ENCODE measurements around the gene AKAP7. TPM values are rescaled to one million over a fixed set of nuclear protein-coding genes. Genes with fewer than 3 reads are reported as not detected.

AKAP7 gene
- total and polyA plus RNA-seq, 2 donors (not counting 1 experiment from before 2014, with no cell fraction given): 6.3 to 10.8 TPM

DNA sequence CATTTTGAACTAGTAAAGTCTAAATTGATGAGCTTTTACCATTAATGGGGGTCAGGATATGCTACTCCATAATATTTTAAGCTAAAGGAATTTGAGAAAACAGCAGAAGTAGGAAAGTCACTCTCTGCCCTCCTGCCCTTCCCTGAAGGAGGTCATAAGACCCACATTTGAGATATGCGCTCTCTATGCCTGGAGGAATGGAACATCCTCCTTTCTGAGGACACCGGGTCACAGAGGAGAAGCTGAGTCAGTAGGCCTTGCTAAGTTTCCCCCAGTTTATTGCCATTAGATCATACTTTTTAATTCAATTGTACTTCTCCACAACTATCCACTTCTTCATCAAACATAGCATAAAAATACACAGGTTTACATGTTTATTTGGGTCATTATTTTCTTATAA is 40.3 kb downstream of the AKAP7 start:
- Mint-ChIP-seq H3K4me1 (no peaks in the 10 kb centered on the region), H3K27ac (no peak overlapping the region), H3K9me3 (ENCODE audit: insufficient read depth) (no peaks in the 10 kb centered on the region), H3K4me3 (no peak overlapping the region), H3K27me3 (no peaks in the 10 kb centered on the region)
- no peaks in the 10 kb centered on the region for H4K20me1 ChIP-seq (ENCODE audit: control insufficient read depth, insufficient read depth, low read length, poor library complexity, severe bottlenecking)
- H3K27ac ChIP-seq (ENCODE audit: low read length in 2 of 2): no peak overlapping the region
- no peak overlapping the region for H3K4me3 ChIP-seq (ENCODE audit: control extremely low read depth in 1 of 5, extremely low read depth in 1 of 5, insufficient read depth in 1 of 5, low read depth in 2 of 5, low read length in 4 of 5)
- no peaks in the 10 kb centered on the region for H3K27me3 ChIP-seq (replicated peaks in 1 of 4; ENCODE audit: control extremely low read depth in 1 of 4, control insufficient read depth in 3 of 4, insufficient read depth in 4 of 4, low read length in 3 of 4)
- intact Hi-C loops (cut with micrococcal nuclease): no loop called here
- no peak overlapping the region for H2AFZ ChIP-seq (ENCODE audit: insufficient read depth, low read depth, low read length, poor library complexity, severe bottlenecking)
- POLR2A ChIA-PET: no interaction called here
- H3K4me2 ChIP-seq (replicated peaks; ENCODE audit: low read depth, low read length, poor library complexity, severe bottlenecking): no peak overlapping the region
- no peak for DNase-seq
- H3K79me2 ChIP-seq (ENCODE audit: control insufficient read depth, insufficient read depth, low read length): no peaks in the 10 kb centered on the region
- H3K9me3 ChIP-seq (ENCODE audit: control extremely low read depth in 1 of 3, control insufficient read depth in 2 of 3, insufficient read depth in 1 of 3, low read length in 2 of 3): no peaks in the 10 kb centered on the region
- CTCF ChIA-PET: interaction anchor here (1.0 to 1.5 kb wide), 2 partner anchors 9 to 358 kb away, joined by 3 read pairs; no protein-coding TSS in a partner anchor
- H3K36me3 ChIP-seq (replicated peaks in 1 of 2; ENCODE audit: control extremely low read depth in 1 of 2, control insufficient read depth in 1 of 2, extremely low read depth in 1 of 2, insufficient read depth in 2 of 2, low read length in 1 of 2): no peaks in the 10 kb centered on the region
- WGBS (ENCODE audit: insufficient coverage): 94% methylated on average over 2 of the region's 2 CpGs
- TF ChIP-seq, protein P1, sequence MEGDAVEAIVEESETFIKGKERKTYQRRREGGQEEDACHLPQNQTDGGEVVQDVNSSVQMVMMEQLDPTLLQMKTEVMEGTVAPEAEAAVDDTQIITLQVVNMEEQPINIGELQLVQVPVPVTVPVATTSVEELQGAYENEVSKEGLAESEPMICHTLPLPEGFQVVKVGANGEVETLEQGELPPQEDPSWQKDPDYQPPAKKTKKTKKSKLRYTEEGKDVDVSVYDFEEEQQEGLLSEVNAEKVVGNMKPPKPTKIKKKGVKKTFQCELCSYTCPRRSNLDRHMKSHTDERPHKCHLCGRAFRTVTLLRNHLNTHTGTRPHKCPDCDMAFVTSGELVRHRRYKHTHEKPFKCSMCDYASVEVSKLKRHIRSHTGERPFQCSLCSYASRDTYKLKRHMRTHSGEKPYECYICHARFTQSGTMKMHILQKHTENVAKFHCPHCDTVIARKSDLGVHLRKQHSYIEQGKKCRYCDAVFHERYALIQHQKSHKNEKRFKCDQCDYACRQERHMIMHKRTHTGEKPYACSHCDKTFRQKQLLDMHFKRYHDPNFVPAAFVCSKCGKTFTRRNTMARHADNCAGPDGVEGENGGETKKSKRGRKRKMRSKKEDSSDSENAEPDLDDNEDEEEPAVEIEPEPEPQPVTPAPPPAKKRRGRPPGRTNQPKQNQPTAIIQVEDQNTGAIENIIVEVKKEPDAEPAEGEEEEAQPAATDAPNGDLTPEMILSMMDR (IDR thresholded peaks at IDR 0.05): no peak
- no peak for ATAC-seq (ENCODE audit: low read depth)
- no peak overlapping the region for H3K9ac ChIP-seq (ENCODE audit: low read length)
- no peaks in the 10 kb centered on the region for H3K4me1 ChIP-seq (ENCODE audit: control insufficient read depth in 2 of 2, insufficient read depth in 2 of 2, low read length in 2 of 2)

DNA sequence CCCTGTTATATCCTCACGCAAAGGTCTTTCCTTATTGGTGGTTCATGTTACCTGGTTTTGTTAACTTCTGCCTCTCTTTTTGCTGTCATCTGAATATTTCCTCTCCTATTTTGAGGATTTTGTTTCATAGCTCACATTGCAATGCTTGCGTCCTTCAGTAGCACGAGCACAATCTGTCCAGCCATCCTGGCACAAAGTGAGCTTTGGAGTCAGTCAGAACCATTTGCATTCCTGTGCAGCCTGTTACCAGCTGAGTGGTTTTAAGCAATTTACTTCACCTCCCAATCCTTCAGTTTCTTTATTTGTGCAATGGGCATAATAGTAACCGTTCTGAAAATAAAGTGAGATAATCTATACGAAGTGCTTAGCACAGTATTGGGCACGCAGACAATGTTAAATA is 42.7 kb downstream of the AKAP7 start:
- WGBS (ENCODE audit: insufficient coverage): no CpG with 5 or more reads among the region's 6 CpGs
- CTCF ChIA-PET: interaction anchor here (0.6 to 1.8 kb wide), 3 partner anchors 11 to 356 kb away, joined by 3 to 4 read pairs (median 4); no protein-coding TSS in a partner anchor
- peaks cover 2% of the 10 kb centered on the region for H3K4me1 Mint-ChIP-seq

More for the DNA sequence above, 42.7 kb downstream of the AKAP7 start:
- no peaks in the 10 kb centered on the region for H4K20me1 ChIP-seq (ENCODE audit: control insufficient read depth, insufficient read depth, low read length, poor library complexity, severe bottlenecking)
- H3K79me2 ChIP-seq (ENCODE audit: control insufficient read depth, insufficient read depth, low read length): no peaks in the 10 kb centered on the region
- H3K9ac ChIP-seq (ENCODE audit: low read length): no peak overlapping the region
- H3K4me3 Mint-ChIP-seq: no peak overlapping the region
- no peak for TF ChIP-seq EZH2 (IDR thresholded peaks at IDR 0.05; ENCODE audit: borderline replicate concordance, insufficient read depth, low read depth, low read length, poor library complexity, severe bottlenecking)
- TF ChIP-seq, protein P1 (IDR thresholded peaks at IDR 0.05): no peak
- intact Hi-C loops (cut with micrococcal nuclease): no loop called here
- H3K4me1 ChIP-seq (ENCODE audit: control insufficient read depth in 2 of 2, insufficient read depth in 2 of 2, low read length in 2 of 2): peaks cover under 1 to 2% of the 10 kb centered on the region in 2 donors
- no peaks in the 10 kb centered on the region for H3K9me3 ChIP-seq (ENCODE audit: control extremely low read depth in 1 of 3, control insufficient read depth in 2 of 3, insufficient read depth in 1 of 3, low read length in 2 of 3)
- DNase-seq: no peak
- H3K27ac Mint-ChIP-seq: no peak overlapping the region
- POLR2A ChIA-PET: no interaction called here
- no peak overlapping the region for H3K4me3 ChIP-seq (ENCODE audit: control extremely low read depth in 1 of 5, extremely low read depth in 1 of 5, insufficient read depth in 1 of 5, low read depth in 2 of 5, low read length in 4 of 5)
- no peak overlapping the region for H3K4me2 ChIP-seq (replicated peaks; ENCODE audit: low read depth, low read length, poor library complexity, severe bottlenecking)
- H3K27me3 Mint-ChIP-seq: no peaks in the 10 kb centered on the region
- H3K27me3 ChIP-seq (replicated peaks in 1 of 4; ENCODE audit: control extremely low read depth in 1 of 4, control insufficient read depth in 3 of 4, insufficient read depth in 4 of 4, low read length in 3 of 4): no peaks in the 10 kb centered on the region
- no peak overlapping the region for H3K27ac ChIP-seq (ENCODE audit: low read length in 2 of 2)
- H3K36me3 ChIP-seq (replicated peaks in 1 of 2; ENCODE audit: control extremely low read depth in 1 of 2, control insufficient read depth in 1 of 2, extremely low read depth in 1 of 2, insufficient read depth in 2 of 2, low read length in 1 of 2): no peaks in the 10 kb centered on the region
- ATAC-seq (ENCODE audit: low read depth): no peak
- no peaks in the 10 kb centered on the region for H3K9me3 Mint-ChIP-seq (ENCODE audit: insufficient read depth)
- no peak overlapping the region for H2AFZ ChIP-seq (ENCODE audit: insufficient read depth, low read depth, low read length, poor library complexity, severe bottlenecking)

All from B cell (primary cell).